Stomach (tissue), 4 donors: Measurements from ENCODE around the gene ELL2.

ENCODE experiments used
- CTCF ChIP-seq, 7 experiments: fragments of 450-650 bp in 4 of 7; fragments of 200-600 bp in 3 of 7; sonication (generic) in 3 of 7; IDR thresholded peaks; one replicate each; pipeline ENCODE4 v1.5.1; 2016 to 2019; ENCODE audit warnings: antibody characterized with exemption in 7 of 7, control low read depth in 2 of 7, mild to moderate bottlenecking in 1 of 7
- EP300 ChIP-seq: sonication (generic); formaldehyde crosslinking; IDR thresholded peaks from one replicate; pipeline ENCODE4 v1.6.1; 2017; ENCODE audit warnings: antibody characterized with exemption
- POLR2A ChIP-seq, 4 donors: fragments of 450-650 bp; IDR thresholded peaks; one replicate each; pipeline ENCODE4 v1.6.1; 2016; ENCODE audit warnings: antibody characterized with exemption in 4 of 4, control low read depth in 2 of 4, mild to moderate bottlenecking in 1 of 4, moderate library complexity in 1 of 4
- POLR2AphosphoS5 ChIP-seq, 3 donors: sonication (generic); formaldehyde crosslinking; IDR thresholded peaks; one replicate each; pipeline ENCODE4 v1.6.1; 2016; ENCODE audit warnings: antibody characterized with exemption in 3 of 3

DNA sequence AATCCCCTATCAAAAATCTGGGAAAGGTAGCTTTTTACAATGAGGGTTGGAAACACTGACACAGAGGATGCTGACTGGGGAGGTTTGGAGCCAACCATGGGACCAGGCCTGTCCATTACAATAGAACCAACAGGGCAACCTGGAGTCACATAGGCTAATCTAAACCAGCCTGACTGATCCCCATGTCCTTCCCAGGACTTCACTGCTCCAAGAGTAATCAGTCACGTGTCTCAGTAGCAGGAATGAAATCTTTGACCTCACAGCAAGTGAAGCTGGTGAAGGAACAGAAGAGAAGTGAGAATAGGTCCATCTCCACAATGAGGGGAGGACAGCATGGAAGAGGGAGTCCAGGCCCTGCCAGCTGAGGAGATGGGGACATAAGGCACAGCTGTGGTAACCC is 123.1 kb downstream of the ELL2 start:
- no peak for TF ChIP-seq POLR2A (IDR thresholded peaks at IDR 0.05)
- no peak for TF ChIP-seq CTCF (IDR thresholded peaks at IDR 0.05)
- no peak for TF ChIP-seq POLR2AphosphoS5 (IDR thresholded peaks at IDR 0.05)
- TF ChIP-seq EP300, result no peak
